ENCODE measurements around the gene LRRFIP2. TPM values are rescaled to one million over a fixed set of nuclear protein-coding genes. Genes with fewer than 3 reads are reported as not detected.

LRRFIP2 gene
- total and polyA plus RNA-seq, 5 experiments from 2014 or later, result 11.2 to 34.0 (median 14.6) TPM

- DNase-seq, result no peak
- POLR2A ChIA-PET, result no interaction called here
- Mint-ChIP-seq H3K9me3 (no peaks in the 10 kb centered on the region), H3K4me3 (no peak overlapping the region), H3K27ac (peak overlapping the region in 1 of 10 donors; percentile 47), H3K27me3 (no peaks in the 10 kb centered on the region), H3K36me3 (peaks cover 0 to 3% (median under 1%) of the 10 kb centered on the region in 3 donors), H3K4me1 (peaks cover 0 to 8% (median 2%) of the 10 kb centered on the region in 4 donors)
- no peak for ATAC-seq
Measured at GRCh38 chr3:37137516-37137915, 36.9 kb downstream of the LRRFIP2 start.

- peaks cover 0 to 7% (median 0%) of the 10 kb centered on the region in 3 donors for H3K36me3 Mint-ChIP-seq
- DNase-seq (no peak), ATAC-seq (no peak)
- no peak overlapping the region for H3K27ac Mint-ChIP-seq
- peaks cover 0 to 9% (median 5%) of the 10 kb centered on the region in 4 donors for H3K4me1 Mint-ChIP-seq
- no peaks in the 10 kb centered on the region for H3K27me3 Mint-ChIP-seq
- POLR2A ChIA-PET, result no interaction called here
- no peaks in the 10 kb centered on the region for H3K9me3 Mint-ChIP-seq
- no peak overlapping the region for H3K4me3 Mint-ChIP-seq
Measured at GRCh38 chr3:37136067-37136466, 38.3 kb downstream of the LRRFIP2 start.

GRCh38 chr3:37135561-37135960, 38.8 kb downstream of the LRRFIP2 start:
- peaks cover 0 to 10% (median 7%) of the 10 kb centered on the region in 4 donors for H3K4me1 Mint-ChIP-seq
- ATAC-seq (no peak), DNase-seq (no peak)
- peaks cover 0 to 7% (median 0%) of the 10 kb centered on the region in 3 donors for H3K36me3 Mint-ChIP-seq
- no peak overlapping the region for H3K4me3 Mint-ChIP-seq
- no peaks in the 10 kb centered on the region for H3K9me3 Mint-ChIP-seq
- POLR2A ChIA-PET, result no interaction called here
- no peak overlapping the region for H3K27ac Mint-ChIP-seq
- H3K27me3 Mint-ChIP-seq, result no peaks in the 10 kb centered on the region

GRCh38 chr3:37132334-37132733, 42.0 kb downstream of the LRRFIP2 start:
- POLR2A ChIA-PET, result no interaction called here
- H3K4me1 Mint-ChIP-seq, result peaks cover 2 to 8% (median 7%) of the 10 kb centered on the region in 4 donors
- no peaks in the 10 kb centered on the region for H3K27me3 Mint-ChIP-seq
- ATAC-seq (no peak), DNase-seq (no peak)
- H3K9me3 Mint-ChIP-seq, result no peaks in the 10 kb centered on the region
- no peak overlapping the region for H3K27ac Mint-ChIP-seq
- H3K36me3 Mint-ChIP-seq, result peaks cover 0 to 24% (median 3%) of the 10 kb centered on the region in 3 donors
- no peak overlapping the region for H3K4me3 Mint-ChIP-seq

GRCh38 chr3:37131860-37132144, 42.6 kb downstream of the LRRFIP2 start:
- no peak for DNase-seq
- H3K4me1 Mint-ChIP-seq, result peaks cover 2 to 7% (median 6%) of the 10 kb centered on the region in 4 donors
- H3K9me3 Mint-ChIP-seq, result no peaks in the 10 kb centered on the region
- no peak overlapping the region for H3K4me3 Mint-ChIP-seq
- POLR2A ChIA-PET, result no interaction called here
- no peaks in the 10 kb centered on the region for H3K27me3 Mint-ChIP-seq
- no peak for ATAC-seq
- H3K27ac Mint-ChIP-seq, result no peak overlapping the region
- peaks cover 0 to 29% (median 7%) of the 10 kb centered on the region in 3 donors for H3K36me3 Mint-ChIP-seq

GRCh38 chr3:37130984-37131859, 43.2 kb downstream of the LRRFIP2 start:
- POLR2A ChIA-PET, result no interaction called here
- Mint-ChIP-seq H3K4me1 (peaks cover 2 to 7% (median 6%) of the 10 kb centered on the region in 4 donors), H3K27ac (no peak overlapping the region), H3K36me3 (peaks cover 0 to 32% (median 7%) of the 10 kb centered on the region in 3 donors), H3K9me3 (no peaks in the 10 kb centered on the region), H3K4me3 (no peak overlapping the region), H3K27me3 (no peaks in the 10 kb centered on the region)
- DNase-seq (no peak), ATAC-seq (no peak)

- no peaks in the 10 kb centered on the region for H3K9me3 Mint-ChIP-seq
- peaks cover 2 to 6% (median 4%) of the 10 kb centered on the region in 4 donors for H3K4me1 Mint-ChIP-seq
- POLR2A ChIA-PET, result no interaction called here
- H3K27me3 Mint-ChIP-seq, result no peaks in the 10 kb centered on the region
- DNase-seq (no peak), ATAC-seq (no peak)
- peaks cover 0 to 39% (median 7%) of the 10 kb centered on the region in 3 donors for H3K36me3 Mint-ChIP-seq
- no peak overlapping the region for H3K4me3 Mint-ChIP-seq
- no peak overlapping the region for H3K27ac Mint-ChIP-seq
Measured at GRCh38 chr3:37130448-37130847, 43.9 kb downstream of the LRRFIP2 start.

GRCh38 chr3:37129871-37130270, 44.5 kb downstream of the LRRFIP2 start:
- no peaks in the 10 kb centered on the region for H3K27me3 Mint-ChIP-seq
- H3K4me1 Mint-ChIP-seq, result peaks cover 2 to 6% (median 4%) of the 10 kb centered on the region in 4 donors
- DNase-seq, result no peak

GRCh38 chr3:37127340-37127739, 47.0 kb downstream of the LRRFIP2 start:
- peaks cover under 1 to 43% (median 16%) of the 10 kb centered on the region in 3 donors for H3K36me3 Mint-ChIP-seq
- POLR2A ChIA-PET, result no interaction called here
- H3K4me3 Mint-ChIP-seq, result no peak overlapping the region
- H3K4me1 Mint-ChIP-seq, result peaks cover 0 to 6% (median 4%) of the 10 kb centered on the region in 4 donors
- no peak overlapping the region for H3K27ac Mint-ChIP-seq
- H3K27me3 Mint-ChIP-seq, result no peaks in the 10 kb centered on the region
- no peak for DNase-seq
- ATAC-seq, result no peak
- no peaks in the 10 kb centered on the region for H3K9me3 Mint-ChIP-seq

More at GRCh38 chr3:37129871-37130270, 44.5 kb downstream of the LRRFIP2 start:
- Mint-ChIP-seq H3K9me3 (no peaks in the 10 kb centered on the region), H3K36me3 (peaks cover 0 to 39% (median 7%) of the 10 kb centered on the region in 3 donors), H3K27ac (no peak overlapping the region), H3K4me3 (no peak overlapping the region)
- ATAC-seq, result no peak
- POLR2A ChIA-PET, result no interaction called here

- Mint-ChIP-seq H3K27ac (no peak overlapping the region), H3K27me3 (no peaks in the 10 kb centered on the region)
- POLR2A ChIA-PET, result no interaction called here
Measured at GRCh38 chr3:37126856-37127255, 47.5 kb downstream of the LRRFIP2 start.

GRCh38 chr3:37125195-37126073, 48.9 kb downstream of the LRRFIP2 start:
- H3K36me3 Mint-ChIP-seq, result peaks cover 3 to 48% (median 25%) of the 10 kb centered on the region in 3 donors
- no peak for ATAC-seq
- H3K27ac Mint-ChIP-seq, result no peak overlapping the region
- no peak overlapping the region for H3K4me3 Mint-ChIP-seq
- peaks cover 0 to 3% (median 0%) of the 10 kb centered on the region in 9 donors for H3K9me3 Mint-ChIP-seq
- no peak for DNase-seq
- no peaks in the 10 kb centered on the region for H3K27me3 Mint-ChIP-seq
- peaks cover 0 to 2% (median 0%) of the 10 kb centered on the region in 4 donors for H3K4me1 Mint-ChIP-seq
- POLR2A ChIA-PET, result no interaction called here

More at GRCh38 chr3:37126856-37127255, 47.5 kb downstream of the LRRFIP2 start:
- Mint-ChIP-seq H3K9me3 (peaks cover 0 to 3% (median 0%) of the 10 kb centered on the region in 9 donors), H3K4me1 (peaks cover 0 to 6% (median 4%) of the 10 kb centered on the region in 4 donors), H3K4me3 (no peak overlapping the region), H3K36me3 (peaks cover 3 to 48% (median 21%) of the 10 kb centered on the region in 3 donors)
- ATAC-seq (no peak), DNase-seq (no peak)

- DNase-seq (no peak), ATAC-seq (no peak)
- Mint-ChIP-seq H3K4me3 (no peak overlapping the region), H3K9me3 (peaks cover 0 to 3% (median 0%) of the 10 kb centered on the region in 9 donors), H3K27me3 (no peaks in the 10 kb centered on the region), H3K4me1 (no peaks in the 10 kb centered on the region), H3K27ac (no peak overlapping the region), H3K36me3 (peaks cover 3 to 47% (median 25%) of the 10 kb centered on the region in 3 donors)
- POLR2A ChIA-PET, result no interaction called here
Measured at GRCh38 chr3:37124435-37124834, 49.9 kb downstream of the LRRFIP2 start.

GRCh38 chr3:37123292-37123691, 51.1 kb downstream of the LRRFIP2 start:
- Mint-ChIP-seq H3K36me3 (peaks cover 3 to 37% (median 25%) of the 10 kb centered on the region in 3 donors), H3K4me3 (no peak overlapping the region), H3K4me1 (no peaks in the 10 kb centered on the region), H3K27ac (no peak overlapping the region), H3K9me3 (peaks cover 0 to 3% (median 0%) of the 10 kb centered on the region in 9 donors), H3K27me3 (no peaks in the 10 kb centered on the region)
- DNase-seq, result no peak
- POLR2A ChIA-PET, result no interaction called here
- no peak for ATAC-seq

All from naive thymus-derived CD8-positive, alpha-beta T cell (primary cell).